ENCODE results near the gene VAMP1.
"Not testable (repeated sequence)": the region's sequence is repeated elsewhere in the genome, so short reads cannot be mapped to it uniquely, and the experiment has no call there.

Gene VAMP1

GRCh38 chr12:6451348-6452244 lies 18.9 kb downstream of the VAMP1 start, which contains the start of gene TAPBPL:
Gene TAPBPL (plus strand): TSS chr12:6452042. CDS start chr12:6452249, 207 bp downstream.
- peak within 1 kb of the TSS; percentile 4 for H3K4me3 ChIP-seq (ENCODE audit: low read depth, low read length)

GRCh38 chr12:6450869-6451347 lies 19.6 kb downstream of the VAMP1 start:
- no peak overlapping the region for H3K4me3 ChIP-seq (ENCODE audit: low read depth, low read length)

- H3K4me3 ChIP-seq (ENCODE audit: low read depth, low read length), result no peak overlapping the region
Observed at GRCh38 chr12:6450091-6450868, 20.2 kb downstream of the VAMP1 start.

- no peak within 1 kb of the TSS for H3K4me3 ChIP-seq (ENCODE audit: low read depth, low read length)
Observed at GRCh38 chr12:6444704-6445688, 25.5 kb downstream of the VAMP1 start, which contains the start of gene CD27. Gene CD27 (plus strand): TSS chr12:6444955. CDS start chr12:6445096, 141 bp downstream.

- H3K4me3 ChIP-seq (ENCODE audit: low read depth, low read length), result no peak overlapping the region
Observed at GRCh38 chr12:6444031-6444430, 26.4 kb downstream of the VAMP1 start.

- no peak overlapping the region for H3K4me3 ChIP-seq (ENCODE audit: low read depth, low read length)
Observed at GRCh38 chr12:6443361-6443983, 27.0 kb downstream of the VAMP1 start.

- no peak overlapping the region for H3K4me3 ChIP-seq (ENCODE audit: low read depth, low read length)
Observed at GRCh38 chr12:6442836-6443235, 27.6 kb downstream of the VAMP1 start.

GRCh38 chr12:6440391-6440790 lies 30.1 kb downstream of the VAMP1 start:
- no peak overlapping the region for H3K4me3 ChIP-seq (ENCODE audit: low read depth, low read length)

GRCh38 chr12:6438345-6438744 lies 32.1 kb downstream of the VAMP1 start:
- H3K4me3 ChIP-seq (ENCODE audit: low read depth, low read length), result no peak overlapping the region

GRCh38 chr12:6437586-6437985 lies 32.9 kb downstream of the VAMP1 start:
- no peak overlapping the region for H3K4me3 ChIP-seq (ENCODE audit: low read depth, low read length)

GRCh38 chr12:6435961-6436715 lies 34.3 kb downstream of the VAMP1 start:
- no peak overlapping the region for H3K4me3 ChIP-seq (ENCODE audit: low read depth, low read length)

- H3K4me3 ChIP-seq (ENCODE audit: low read depth, low read length), result no peak overlapping the region
Observed at GRCh38 chr12:6434205-6435140, 36.0 kb downstream of the VAMP1 start.

- no peak overlapping the region for H3K4me3 ChIP-seq (ENCODE audit: low read depth, low read length)
Observed at GRCh38 chr12:6432991-6433390, 37.5 kb downstream of the VAMP1 start.

GRCh38 chr12:6430124-6430989 lies 40.1 kb downstream of the VAMP1 start:
- no peak overlapping the region for H3K4me3 ChIP-seq (ENCODE audit: low read depth, low read length)

- no peak overlapping the region for H3K4me3 ChIP-seq (ENCODE audit: low read depth, low read length)
Observed at GRCh38 chr12:6428326-6428725, 42.2 kb downstream of the VAMP1 start.

- not testable (repeated sequence) for H3K4me3 ChIP-seq (ENCODE audit: low read depth, low read length)
Observed at GRCh38 chr12:6427796-6428195, 42.7 kb downstream of the VAMP1 start.
